WTC11 (cell line): ENCODE results near the gene LTA4H.

Experiments used
- CREM ChIP-seq: sonication (generic); formaldehyde crosslinking; IDR thresholded peaks from 2 replicates; pipeline ENCODE4 v1.8.1; 2022; ENCODE audit warnings: mild to moderate bottlenecking, missing genetic modification reagents, moderate library complexity
- ELF4 ChIP-seq: sonication (generic); formaldehyde crosslinking; IDR thresholded peaks from 2 replicates; pipeline ENCODE4 v1.8.1; 2022; ENCODE audit warnings: low read depth, mild to moderate bottlenecking, moderate library complexity, missing genetic modification reagents
- ESRRA ChIP-seq: sonication (generic); formaldehyde crosslinking; IDR thresholded peaks from 2 replicates; pipeline ENCODE4 v1.8.1; 2022; ENCODE audit warnings: mild to moderate bottlenecking, missing genetic modification reagents, borderline replicate concordance
- FOXP1 ChIP-seq: sonication (generic); formaldehyde crosslinking; IDR thresholded peaks from 2 replicates; pipeline ENCODE4 v1.8.0; 2022; ENCODE audit warnings: missing genetic modification reagents, mild to moderate bottlenecking, moderate library complexity, borderline replicate concordance
- JAZF1 ChIP-seq: fragments of 250-450 bp; sonication (Bioruptor Pico); IDR thresholded peaks from 2 replicates; pipeline ENCODE4 v1.9.0; 2021; ENCODE audit warnings: moderate library complexity, mild to moderate bottlenecking, inconsistent platforms
- SMAD3 ChIP-seq: sonication (generic); formaldehyde crosslinking; IDR thresholded peaks from 2 replicates; pipeline ENCODE4 v1.8.0; 2022; ENCODE audit warnings: missing genetic modification reagents, mild to moderate bottlenecking, borderline replicate concordance
- SP1 ChIP-seq: sonication (generic); formaldehyde crosslinking; conservative IDR thresholded peaks from 2 replicates; pipeline ENCODE4 v1.8.1; 2022; ENCODE audit warnings: missing genetic modification reagents
- TF ChIP-seq, protein P1 (sequence below): fragments of 200-600 bp; IDR thresholded peaks from 2 replicates; pipeline ENCODE4 v1.8.0; 2022; ENCODE audit warnings: antibody characterized with exemption
- TF ChIP-seq, protein P2 (sequence below): sonication (generic); formaldehyde crosslinking; IDR thresholded peaks from 2 replicates; pipeline ENCODE4 v1.8.0; 2022; ENCODE audit warnings: mild to moderate bottlenecking, missing genetic modification reagents
- TF ChIP-seq, protein P3 (sequence below): sonication (generic); formaldehyde crosslinking; IDR thresholded peaks from 2 replicates; pipeline ENCODE4 v1.8.1; 2023; ENCODE audit warnings: mild to moderate bottlenecking, missing genetic modification reagents, moderate library complexity
- TF ChIP-seq, protein P4 (sequence below): sonication (generic); formaldehyde crosslinking; IDR thresholded peaks from 2 replicates; pipeline ENCODE4 v1.8.1; 2022; ENCODE audit warnings: mild to moderate bottlenecking, missing genetic modification reagents, moderate library complexity, borderline replicate concordance
- TF ChIP-seq, protein P5 (sequence below): sonication (generic); formaldehyde crosslinking; IDR thresholded peaks from 2 replicates; pipeline ENCODE4 v1.8.1; 2023; ENCODE audit warnings: mild to moderate bottlenecking, missing genetic modification reagents, moderate library complexity
- TF ChIP-seq, protein P6 (sequence below): sonication (generic); formaldehyde crosslinking; IDR thresholded peaks from 2 replicates; pipeline ENCODE4 v1.8.0; 2022; ENCODE audit warnings: mild to moderate bottlenecking, missing genetic modification reagents
- TF ChIP-seq, protein P7 (sequence below): sonication (generic); formaldehyde crosslinking; IDR thresholded peaks from 2 replicates; pipeline ENCODE4 v1.8.0; 2023; ENCODE audit warnings: missing genetic modification reagents, mild to moderate bottlenecking, borderline replicate concordance

DNA sequence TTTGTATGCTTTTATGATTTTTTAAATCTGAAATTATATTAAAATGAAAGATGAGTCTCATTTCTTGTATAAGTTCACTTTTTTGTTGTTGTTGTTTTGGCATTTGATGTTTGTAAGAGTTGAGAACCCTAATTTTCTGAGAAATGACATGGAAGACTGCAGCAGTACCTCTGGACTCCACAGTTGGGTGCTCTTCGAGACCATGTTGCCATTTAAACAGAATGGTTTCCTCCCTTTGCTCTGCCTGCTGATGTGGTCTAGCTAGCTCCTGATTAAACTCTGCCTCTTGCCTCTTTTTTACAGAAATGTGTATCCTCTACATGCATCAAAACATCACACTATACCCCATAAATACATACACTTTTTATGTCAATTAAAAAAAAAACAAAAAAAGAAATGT is 5.8 kb upstream of the LTA4H start:
- TF ChIP-seq, protein P1, sequence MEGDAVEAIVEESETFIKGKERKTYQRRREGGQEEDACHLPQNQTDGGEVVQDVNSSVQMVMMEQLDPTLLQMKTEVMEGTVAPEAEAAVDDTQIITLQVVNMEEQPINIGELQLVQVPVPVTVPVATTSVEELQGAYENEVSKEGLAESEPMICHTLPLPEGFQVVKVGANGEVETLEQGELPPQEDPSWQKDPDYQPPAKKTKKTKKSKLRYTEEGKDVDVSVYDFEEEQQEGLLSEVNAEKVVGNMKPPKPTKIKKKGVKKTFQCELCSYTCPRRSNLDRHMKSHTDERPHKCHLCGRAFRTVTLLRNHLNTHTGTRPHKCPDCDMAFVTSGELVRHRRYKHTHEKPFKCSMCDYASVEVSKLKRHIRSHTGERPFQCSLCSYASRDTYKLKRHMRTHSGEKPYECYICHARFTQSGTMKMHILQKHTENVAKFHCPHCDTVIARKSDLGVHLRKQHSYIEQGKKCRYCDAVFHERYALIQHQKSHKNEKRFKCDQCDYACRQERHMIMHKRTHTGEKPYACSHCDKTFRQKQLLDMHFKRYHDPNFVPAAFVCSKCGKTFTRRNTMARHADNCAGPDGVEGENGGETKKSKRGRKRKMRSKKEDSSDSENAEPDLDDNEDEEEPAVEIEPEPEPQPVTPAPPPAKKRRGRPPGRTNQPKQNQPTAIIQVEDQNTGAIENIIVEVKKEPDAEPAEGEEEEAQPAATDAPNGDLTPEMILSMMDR: no peak
- no peak for TF ChIP-seq SMAD3 (CRISPR knock-in tag)
- TF ChIP-seq, protein P2, sequence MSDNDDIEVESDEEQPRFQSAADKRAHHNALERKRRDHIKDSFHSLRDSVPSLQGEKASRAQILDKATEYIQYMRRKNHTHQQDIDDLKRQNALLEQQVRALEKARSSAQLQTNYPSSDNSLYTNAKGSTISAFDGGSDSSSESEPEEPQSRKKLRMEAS (CRISPR knock-in tag): no peak
- TF ChIP-seq, protein P3, sequence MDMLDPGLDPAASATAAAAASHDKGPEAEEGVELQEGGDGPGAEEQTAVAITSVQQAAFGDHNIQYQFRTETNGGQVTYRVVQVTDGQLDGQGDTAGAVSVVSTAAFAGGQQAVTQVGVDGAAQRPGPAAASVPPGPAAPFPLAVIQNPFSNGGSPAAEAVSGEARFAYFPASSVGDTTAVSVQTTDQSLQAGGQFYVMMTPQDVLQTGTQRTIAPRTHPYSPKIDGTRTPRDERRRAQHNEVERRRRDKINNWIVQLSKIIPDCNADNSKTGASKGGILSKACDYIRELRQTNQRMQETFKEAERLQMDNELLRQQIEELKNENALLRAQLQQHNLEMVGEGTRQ: no peak
- TF ChIP-seq ELF4 (CRISPR knock-in tag): no peak
- TF ChIP-seq ESRRA: no peak
- TF ChIP-seq, protein P4, sequence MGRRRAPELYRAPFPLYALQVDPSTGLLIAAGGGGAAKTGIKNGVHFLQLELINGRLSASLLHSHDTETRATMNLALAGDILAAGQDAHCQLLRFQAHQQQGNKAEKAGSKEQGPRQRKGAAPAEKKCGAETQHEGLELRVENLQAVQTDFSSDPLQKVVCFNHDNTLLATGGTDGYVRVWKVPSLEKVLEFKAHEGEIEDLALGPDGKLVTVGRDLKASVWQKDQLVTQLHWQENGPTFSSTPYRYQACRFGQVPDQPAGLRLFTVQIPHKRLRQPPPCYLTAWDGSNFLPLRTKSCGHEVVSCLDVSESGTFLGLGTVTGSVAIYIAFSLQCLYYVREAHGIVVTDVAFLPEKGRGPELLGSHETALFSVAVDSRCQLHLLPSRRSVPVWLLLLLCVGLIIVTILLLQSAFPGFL (CRISPR knock-in tag): no peak
- TF ChIP-seq FOXP1 (CRISPR knock-in tag): no peak
- no peak for TF ChIP-seq CREM (CRISPR knock-in tag)
- TF ChIP-seq SP1 (CRISPR knock-in tag): no peak
- TF ChIP-seq, protein P5, sequence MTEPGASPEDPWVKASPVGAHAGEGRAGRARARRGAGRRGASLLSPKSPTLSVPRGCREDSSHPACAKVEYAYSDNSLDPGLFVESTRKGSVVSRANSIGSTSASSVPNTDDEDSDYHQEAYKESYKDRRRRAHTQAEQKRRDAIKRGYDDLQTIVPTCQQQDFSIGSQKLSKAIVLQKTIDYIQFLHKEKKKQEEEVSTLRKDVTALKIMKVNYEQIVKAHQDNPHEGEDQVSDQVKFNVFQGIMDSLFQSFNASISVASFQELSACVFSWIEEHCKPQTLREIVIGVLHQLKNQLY (CRISPR knock-in tag): no peak
- TF ChIP-seq, protein P6, sequence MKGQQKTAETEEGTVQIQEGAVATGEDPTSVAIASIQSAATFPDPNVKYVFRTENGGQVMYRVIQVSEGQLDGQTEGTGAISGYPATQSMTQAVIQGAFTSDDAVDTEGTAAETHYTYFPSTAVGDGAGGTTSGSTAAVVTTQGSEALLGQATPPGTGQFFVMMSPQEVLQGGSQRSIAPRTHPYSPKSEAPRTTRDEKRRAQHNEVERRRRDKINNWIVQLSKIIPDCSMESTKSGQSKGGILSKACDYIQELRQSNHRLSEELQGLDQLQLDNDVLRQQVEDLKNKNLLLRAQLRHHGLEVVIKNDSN (CRISPR knock-in tag): no peak
- TF ChIP-seq JAZF1: no peak
- TF ChIP-seq, protein P7, sequence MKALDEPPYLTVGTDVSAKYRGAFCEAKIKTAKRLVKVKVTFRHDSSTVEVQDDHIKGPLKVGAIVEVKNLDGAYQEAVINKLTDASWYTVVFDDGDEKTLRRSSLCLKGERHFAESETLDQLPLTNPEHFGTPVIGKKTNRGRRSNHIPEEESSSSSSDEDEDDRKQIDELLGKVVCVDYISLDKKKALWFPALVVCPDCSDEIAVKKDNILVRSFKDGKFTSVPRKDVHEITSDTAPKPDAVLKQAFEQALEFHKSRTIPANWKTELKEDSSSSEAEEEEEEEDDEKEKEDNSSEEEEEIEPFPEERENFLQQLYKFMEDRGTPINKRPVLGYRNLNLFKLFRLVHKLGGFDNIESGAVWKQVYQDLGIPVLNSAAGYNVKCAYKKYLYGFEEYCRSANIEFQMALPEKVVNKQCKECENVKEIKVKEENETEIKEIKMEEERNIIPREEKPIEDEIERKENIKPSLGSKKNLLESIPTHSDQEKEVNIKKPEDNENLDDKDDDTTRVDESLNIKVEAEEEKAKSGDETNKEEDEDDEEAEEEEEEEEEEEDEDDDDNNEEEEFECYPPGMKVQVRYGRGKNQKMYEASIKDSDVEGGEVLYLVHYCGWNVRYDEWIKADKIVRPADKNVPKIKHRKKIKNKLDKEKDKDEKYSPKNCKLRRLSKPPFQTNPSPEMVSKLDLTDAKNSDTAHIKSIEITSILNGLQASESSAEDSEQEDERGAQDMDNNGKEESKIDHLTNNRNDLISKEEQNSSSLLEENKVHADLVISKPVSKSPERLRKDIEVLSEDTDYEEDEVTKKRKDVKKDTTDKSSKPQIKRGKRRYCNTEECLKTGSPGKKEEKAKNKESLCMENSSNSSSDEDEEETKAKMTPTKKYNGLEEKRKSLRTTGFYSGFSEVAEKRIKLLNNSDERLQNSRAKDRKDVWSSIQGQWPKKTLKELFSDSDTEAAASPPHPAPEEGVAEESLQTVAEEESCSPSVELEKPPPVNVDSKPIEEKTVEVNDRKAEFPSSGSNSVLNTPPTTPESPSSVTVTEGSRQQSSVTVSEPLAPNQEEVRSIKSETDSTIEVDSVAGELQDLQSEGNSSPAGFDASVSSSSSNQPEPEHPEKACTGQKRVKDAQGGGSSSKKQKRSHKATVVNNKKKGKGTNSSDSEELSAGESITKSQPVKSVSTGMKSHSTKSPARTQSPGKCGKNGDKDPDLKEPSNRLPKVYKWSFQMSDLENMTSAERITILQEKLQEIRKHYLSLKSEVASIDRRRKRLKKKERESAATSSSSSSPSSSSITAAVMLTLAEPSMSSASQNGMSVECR (CRISPR knock-in tag): no peak
